ENCODE measurements around the gene MCC. TPM values are rescaled to one million over a fixed set of nuclear protein-coding genes. Genes with fewer than 3 reads are reported as not detected.

MCC gene
- total and polyA plus RNA-seq, 2 experiments from 2014 or later = 3.4 to 8.8 TPM

DNA sequence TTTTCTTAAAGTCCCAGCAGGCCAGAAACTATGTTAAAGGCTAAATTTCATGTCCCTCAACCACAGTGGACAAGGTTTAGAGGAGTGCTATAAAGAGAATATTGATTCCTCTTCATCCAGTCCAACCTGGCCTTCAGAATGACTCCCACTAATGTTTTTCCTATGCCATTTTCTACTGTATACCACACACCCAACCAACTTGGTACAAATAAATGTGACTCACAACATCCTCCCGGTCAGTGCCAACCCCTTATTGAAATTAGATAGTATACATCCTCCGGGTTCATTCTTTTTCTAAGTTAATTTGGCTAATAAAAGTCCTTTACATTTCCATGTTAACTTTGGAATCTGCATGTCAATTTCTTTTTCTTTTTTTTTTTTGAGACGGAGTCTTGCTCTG is 268.6 kb downstream of the MCC start:
- Histone ChIP-seq H3K36me3 (ENCODE audit: low read depth) (no peaks in the 10 kb centered on the region), H3K9me2 (ENCODE audit: insufficient read depth) (no peaks in the 10 kb centered on the region), H2AFZ (no peak overlapping the region), H3F3A (ENCODE audit: insufficient read depth) (peaks cover 9% of the 10 kb centered on the region), H3K9me3 (ENCODE audit: low read depth) (no peaks in the 10 kb centered on the region), H4K20me1 (ENCODE audit: insufficient read depth) (no peaks in the 10 kb centered on the region), H3K79me2 (ENCODE audit: insufficient read depth) (no peaks in the 10 kb centered on the region), H3K4me3 (no peak overlapping the region), H3K4me2 (ENCODE audit: unreplicated experiment) (no peak overlapping the region), H3K27ac (no peak overlapping the region), H3K9ac (no peak overlapping the region), H3K27me3 (replicated peaks; ENCODE audit: insufficient read depth) (no peaks in the 10 kb centered on the region), H3K4me1 (ENCODE audit: insufficient read depth) (peaks cover 15% of the 10 kb centered on the region)
- no peak for DNase-seq
- no peak for TF ChIP-seq EZH2 (IDR thresholded peaks at IDR 0.05; ENCODE audit: insufficient read depth, poor library complexity, severe bottlenecking)
- no peak for TF ChIP-seq EZH2phosphoT487 (IDR thresholded peaks at IDR 0.05; ENCODE audit: insufficient read depth, low read depth)
- WGBS, 2 experiments (ENCODE audit: low coverage in 1 of 2, low lambda C conversion rate in 2 of 2, missing lambda C conversion rate in 2 of 2) = 96 to 98% methylated on average over 2 of the region's 3 CpGs
- in situ Hi-C loops (cut with MboI) = no loop called here

DNA sequence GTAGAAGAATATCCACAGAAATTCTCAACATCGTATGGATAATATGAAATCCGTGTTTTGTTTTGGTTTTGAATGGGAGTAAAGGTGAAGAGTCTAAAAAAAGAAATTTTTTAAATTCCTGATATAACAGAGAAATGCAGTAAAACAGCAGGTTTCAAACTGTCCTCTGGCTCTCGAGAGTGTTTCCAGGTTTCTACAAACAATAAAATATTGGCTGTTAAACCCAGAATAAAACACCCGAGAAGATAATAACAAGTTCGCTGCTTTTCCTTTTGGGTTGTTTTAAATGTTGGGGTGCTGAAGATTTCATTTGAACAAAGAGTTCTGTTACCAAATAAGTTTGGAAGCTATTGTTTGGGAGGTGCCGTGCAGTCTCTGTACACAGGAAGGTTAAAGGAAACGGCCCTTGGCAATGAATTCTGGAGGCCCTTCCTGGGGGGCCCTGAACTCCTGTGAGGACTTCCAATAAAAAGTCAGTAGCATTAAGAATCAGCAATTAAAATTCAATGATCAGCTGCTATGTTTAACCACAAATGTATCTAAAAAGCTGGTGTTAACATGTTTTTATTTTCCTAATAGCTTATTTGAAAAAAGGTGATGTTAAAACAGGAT is 269.2 kb downstream of the MCC start:
- Histone ChIP-seq H3K79me2 (ENCODE audit: insufficient read depth) (no peaks in the 10 kb centered on the region), H3K4me3 (no peak overlapping the region), H3K4me1 (ENCODE audit: insufficient read depth) (peaks cover 15% of the 10 kb centered on the region), H2AFZ (no peak overlapping the region), H3K27ac (no peak overlapping the region), H4K20me1 (ENCODE audit: insufficient read depth) (no peaks in the 10 kb centered on the region), H3K4me2 (ENCODE audit: unreplicated experiment) (no peak overlapping the region), H3F3A (ENCODE audit: insufficient read depth) (peaks cover 9% of the 10 kb centered on the region), H3K9me2 (ENCODE audit: insufficient read depth) (no peaks in the 10 kb centered on the region), H3K27me3 (replicated peaks; ENCODE audit: insufficient read depth) (no peaks in the 10 kb centered on the region), H3K9me3 (ENCODE audit: low read depth) (no peaks in the 10 kb centered on the region), H3K36me3 (ENCODE audit: low read depth) (no peaks in the 10 kb centered on the region), H3K9ac (no peak overlapping the region)
- in situ Hi-C loops (cut with MboI) = no loop called here
- DNase-seq = no peak
- WGBS, 2 experiments (ENCODE audit: low coverage in 1 of 2, low lambda C conversion rate in 2 of 2, missing lambda C conversion rate in 2 of 2) = 62 to 65% methylated on average over 7 of the region's 7 CpGs
- TF ChIP-seq EZH2 (IDR thresholded peaks at IDR 0.05; ENCODE audit: insufficient read depth, poor library complexity, severe bottlenecking) (no peak), EZH2phosphoT487 (IDR thresholded peaks at IDR 0.05; ENCODE audit: insufficient read depth, low read depth) (no peak)

DNA sequence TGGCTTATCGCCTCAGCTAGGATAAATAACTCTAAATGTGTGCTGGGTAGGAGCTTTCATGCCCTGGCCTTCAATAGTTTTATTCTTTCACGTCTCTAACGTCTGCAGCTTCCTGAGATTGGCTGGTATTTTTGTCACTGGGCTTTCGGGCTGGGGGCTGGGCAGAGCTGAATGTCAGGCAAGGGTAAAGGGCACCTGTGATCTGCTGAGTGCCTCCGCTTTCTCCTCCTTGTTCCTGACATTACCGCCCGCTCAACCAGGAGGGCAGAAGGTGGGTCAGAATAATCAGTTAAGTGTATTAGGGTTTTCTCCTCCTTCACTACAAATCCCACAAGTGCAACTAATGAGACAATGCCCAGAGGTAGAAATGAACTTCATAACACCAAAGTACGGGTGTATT is 270.1 kb downstream of the MCC start:
- H2AFZ ChIP-seq = no peak overlapping the region
- peaks cover 9% of the 10 kb centered on the region for H3F3A ChIP-seq (ENCODE audit: insufficient read depth)
- H3K9ac ChIP-seq = no peak overlapping the region
- 79 to 82% methylated on average over 8 of the region's 8 CpGs for WGBS, 2 experiments (ENCODE audit: low coverage in 1 of 2, low lambda C conversion rate in 2 of 2, missing lambda C conversion rate in 2 of 2)
- DNase-seq = no peak
- H3K79me2 ChIP-seq (ENCODE audit: insufficient read depth) = no peaks in the 10 kb centered on the region
- TF ChIP-seq EZH2 (IDR thresholded peaks at IDR 0.05; ENCODE audit: insufficient read depth, poor library complexity, severe bottlenecking) (no peak), EZH2phosphoT487 (IDR thresholded peaks at IDR 0.05; ENCODE audit: insufficient read depth, low read depth) (no peak)
- no peaks in the 10 kb centered on the region for H3K9me2 ChIP-seq (ENCODE audit: insufficient read depth)
- H3K4me3 ChIP-seq = no peak overlapping the region
- no peaks in the 10 kb centered on the region for H3K36me3 ChIP-seq (ENCODE audit: low read depth)
- no peak overlapping the region for H3K4me2 ChIP-seq (ENCODE audit: unreplicated experiment)
- H4K20me1 ChIP-seq (ENCODE audit: insufficient read depth) = no peaks in the 10 kb centered on the region
- H3K27me3 ChIP-seq (replicated peaks; ENCODE audit: insufficient read depth) = no peaks in the 10 kb centered on the region
- H3K9me3 ChIP-seq (ENCODE audit: low read depth) = no peaks in the 10 kb centered on the region
- H3K4me1 ChIP-seq (ENCODE audit: insufficient read depth) = peaks cover 15% of the 10 kb centered on the region
- H3K27ac ChIP-seq = no peak overlapping the region
- in situ Hi-C loops (cut with MboI) = no loop called here

DNA sequence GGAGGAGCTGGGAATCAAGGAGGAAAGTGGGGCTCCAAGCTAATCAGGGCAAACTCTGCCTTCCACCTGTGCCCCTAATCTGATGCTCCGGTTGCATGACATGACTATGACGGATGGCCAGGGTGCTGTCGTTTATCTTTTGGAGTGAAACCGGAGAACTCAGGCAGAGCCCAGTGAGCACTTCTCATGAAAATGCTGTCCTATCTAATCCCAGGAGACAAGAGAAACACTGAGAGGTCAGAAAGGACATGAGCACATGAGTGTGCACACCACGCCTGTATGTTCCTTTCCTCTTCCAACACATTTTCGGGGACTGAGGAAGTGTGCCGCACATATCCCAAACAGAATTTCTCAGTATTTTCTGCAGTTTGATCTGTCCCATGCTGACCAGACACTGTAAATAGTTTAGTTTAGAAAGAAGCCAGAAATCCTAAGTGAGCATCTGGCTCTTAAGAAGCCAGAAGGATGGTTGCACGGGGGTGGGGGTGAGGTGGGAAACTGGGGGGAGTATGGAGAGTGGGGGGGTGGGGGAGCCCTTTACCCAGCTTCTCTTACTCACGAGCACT is 270.6 kb downstream of the MCC start:
- TF ChIP-seq EZH2phosphoT487 (IDR thresholded peaks at IDR 0.05; ENCODE audit: insufficient read depth, low read depth) (no peak), EZH2 (IDR thresholded peaks at IDR 0.05; ENCODE audit: insufficient read depth, poor library complexity, severe bottlenecking) (no peak)
- peaks cover 9% of the 10 kb centered on the region for H3F3A ChIP-seq (ENCODE audit: insufficient read depth)
- no peaks in the 10 kb centered on the region for H3K9me2 ChIP-seq (ENCODE audit: insufficient read depth)
- H3K4me3 ChIP-seq = no peak overlapping the region
- H3K36me3 ChIP-seq (ENCODE audit: low read depth) = no peaks in the 10 kb centered on the region
- no peaks in the 10 kb centered on the region for H4K20me1 ChIP-seq (ENCODE audit: insufficient read depth)
- H3K9me3 ChIP-seq (ENCODE audit: low read depth) = no peaks in the 10 kb centered on the region
- no peaks in the 10 kb centered on the region for H3K79me2 ChIP-seq (ENCODE audit: insufficient read depth)
- no peak overlapping the region for H3K4me2 ChIP-seq (ENCODE audit: unreplicated experiment)
- no peak for DNase-seq
- WGBS, 2 experiments (ENCODE audit: low coverage in 1 of 2, low lambda C conversion rate in 2 of 2, missing lambda C conversion rate in 2 of 2) = 81 to 83% methylated on average over 9 of the region's 9 CpGs
- no peak overlapping the region for H3K27ac ChIP-seq
- no peak overlapping the region for H2AFZ ChIP-seq
- H3K9ac ChIP-seq = no peak overlapping the region
- H3K4me1 ChIP-seq (ENCODE audit: insufficient read depth) = peaks cover 15% of the 10 kb centered on the region
- H3K27me3 ChIP-seq (replicated peaks; ENCODE audit: insufficient read depth) = no peaks in the 10 kb centered on the region
- in situ Hi-C loops (cut with MboI) = no loop called here
